T-helper 1 cell treated with Interleukin-12 subunit alpha and Interleukin-12 subunit beta and Interleukin-4 antibody, amounts not matched to agents 30 μg/mL and 1 μg/mL, for 36 hours (primary cell): Measurements from ENCODE around the gene PDZD8.

Experiments
- H3K27ac Mint-ChIP-seq: one replicate; pipeline ENCODE4 v1.8.0; 2021; ENCODE audit warnings: mild to moderate bottlenecking, mixed read lengths
- H3K27me3 Mint-ChIP-seq: one replicate; pipeline ENCODE4 v1.8.0; 2021; ENCODE audit warnings: low read depth, mixed read lengths
- H3K36me3 Mint-ChIP-seq: one replicate; pipeline ENCODE4 v1.8.0; 2021; ENCODE audit warnings: low read depth, mixed read lengths
- H3K4me1 Mint-ChIP-seq: one replicate; pipeline ENCODE4 v1.8.0; 2021; ENCODE audit warnings: low read depth, mixed read lengths
- H3K4me3 Mint-ChIP-seq: one replicate; pipeline ENCODE4 v1.8.0; 2021; ENCODE audit warnings: mild to moderate bottlenecking, moderate library complexity, mixed read lengths
- H3K9me3 Mint-ChIP-seq: one replicate; pipeline ENCODE4 v1.8.0; 2021; ENCODE audit warnings: mixed read lengths

The PDZD8 gene

DNA sequence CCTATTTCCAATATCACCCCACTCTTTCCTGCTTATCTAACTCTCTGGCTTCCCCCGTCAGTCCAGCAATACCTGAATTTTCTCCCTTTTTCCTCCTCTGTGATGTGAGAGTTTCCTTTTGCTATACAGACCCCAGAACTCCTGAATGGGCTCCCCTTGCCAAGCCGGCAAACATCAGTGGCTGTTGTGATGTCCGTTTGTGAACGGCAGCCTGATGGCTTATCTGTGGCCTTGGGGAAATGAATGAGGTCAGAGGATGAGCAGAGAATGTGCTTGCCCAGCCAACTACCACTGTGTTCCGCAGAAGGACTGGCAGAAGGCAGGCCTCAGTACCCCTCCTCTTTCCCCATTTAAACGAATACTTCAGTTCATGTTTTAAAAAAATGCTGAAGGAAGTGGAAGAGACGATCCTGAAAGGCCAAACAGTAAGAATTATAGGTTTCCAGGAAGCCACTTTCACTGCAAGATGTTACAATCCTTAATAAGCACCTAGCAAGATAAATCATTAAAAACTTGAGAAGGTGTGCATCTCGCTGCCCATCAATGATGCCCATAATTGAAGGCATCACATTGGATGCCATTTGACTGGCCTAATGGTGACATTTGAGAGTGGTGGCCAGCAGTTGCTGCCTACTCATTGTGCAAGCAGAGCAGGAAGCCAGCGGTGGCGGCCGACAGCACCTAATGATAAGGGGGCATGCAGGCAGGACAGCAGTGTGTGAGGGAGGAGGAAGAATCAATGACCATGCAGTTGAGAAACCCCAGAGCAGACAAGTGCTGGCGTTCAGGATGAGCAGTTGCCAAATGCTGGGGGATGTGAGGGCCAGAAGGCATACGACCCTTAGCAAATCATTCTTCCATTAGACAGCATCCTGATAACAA, 102.8 kb downstream of the PDZD8 start:
- H3K27me3 Mint-ChIP-seq: no peaks in the 10 kb centered on the region
- H3K4me1 Mint-ChIP-seq: no peaks in the 10 kb centered on the region
- H3K4me3 Mint-ChIP-seq: no peak overlapping the region
- no peaks in the 10 kb centered on the region for H3K9me3 Mint-ChIP-seq
- no peak overlapping the region for H3K27ac Mint-ChIP-seq
- no peaks in the 10 kb centered on the region for H3K36me3 Mint-ChIP-seq

DNA sequence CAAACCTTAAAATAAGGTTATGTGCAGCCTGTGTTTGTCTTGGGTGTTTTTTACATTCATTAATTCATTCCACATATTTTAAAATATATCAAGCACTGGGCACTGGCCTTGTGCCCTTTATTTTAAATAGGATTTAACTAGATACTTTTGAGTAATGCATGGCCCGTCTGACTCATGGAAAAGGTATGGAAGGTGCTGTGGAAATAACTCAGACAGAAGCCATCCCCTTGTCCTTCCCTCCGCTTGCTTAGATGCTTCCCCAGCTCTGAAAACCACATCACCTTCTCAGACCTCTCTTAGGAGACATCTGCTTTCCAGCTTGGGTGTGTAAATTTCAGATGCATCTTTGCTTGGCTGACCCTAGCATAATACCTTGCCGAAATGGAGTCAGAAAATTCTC, 103.8 kb downstream of the PDZD8 start:
- H3K27me3 Mint-ChIP-seq: no peaks in the 10 kb centered on the region
- no peak overlapping the region for H3K4me3 Mint-ChIP-seq
- H3K36me3 Mint-ChIP-seq: no peaks in the 10 kb centered on the region
- no peaks in the 10 kb centered on the region for H3K9me3 Mint-ChIP-seq
- no peaks in the 10 kb centered on the region for H3K4me1 Mint-ChIP-seq
- no peak overlapping the region for H3K27ac Mint-ChIP-seq

DNA sequence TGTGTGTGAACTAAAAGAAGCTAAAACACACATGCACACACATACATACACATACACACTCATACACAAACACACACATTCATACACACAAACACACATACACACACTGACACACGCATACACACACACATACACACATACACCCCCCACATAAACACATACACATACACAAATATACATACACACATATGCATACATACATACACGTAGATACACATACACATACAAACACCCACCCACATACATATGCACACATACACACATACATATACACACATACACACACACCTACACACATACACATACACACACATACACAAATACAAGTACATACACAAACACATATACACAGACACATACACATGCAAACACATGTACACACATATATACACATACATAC, 106.3 kb downstream of the PDZD8 start:
- H3K36me3 Mint-ChIP-seq: no peaks in the 10 kb centered on the region
- no peak overlapping the region for H3K4me3 Mint-ChIP-seq
- H3K9me3 Mint-ChIP-seq: no peaks in the 10 kb centered on the region
- H3K27me3 Mint-ChIP-seq: no peaks in the 10 kb centered on the region
- H3K27ac Mint-ChIP-seq: no peak overlapping the region
- H3K4me1 Mint-ChIP-seq: no peaks in the 10 kb centered on the region

DNA sequence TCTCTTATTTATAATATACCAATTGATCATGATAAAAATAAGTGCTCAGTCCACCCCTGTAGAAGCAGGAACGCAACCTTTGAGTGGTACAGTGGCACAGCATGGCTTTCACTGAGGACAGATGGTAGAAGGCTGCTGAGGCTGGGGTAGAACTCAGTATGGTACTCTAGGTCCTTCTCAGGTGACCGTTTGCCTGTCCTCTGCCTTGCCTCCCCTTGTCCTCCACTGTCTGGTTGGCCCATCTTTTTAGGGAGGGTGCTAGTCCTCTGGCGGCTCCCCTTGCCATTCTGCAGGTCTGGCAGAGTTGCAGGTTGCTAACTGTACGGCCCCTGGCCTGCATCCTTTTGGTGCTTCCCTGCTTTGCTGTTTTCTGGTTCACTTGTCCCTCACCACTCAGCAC, 107.0 kb downstream of the PDZD8 start:
- H3K4me1 Mint-ChIP-seq: no peaks in the 10 kb centered on the region
- no peaks in the 10 kb centered on the region for H3K36me3 Mint-ChIP-seq
- H3K4me3 Mint-ChIP-seq: no peak overlapping the region
- no peak overlapping the region for H3K27ac Mint-ChIP-seq
- no peaks in the 10 kb centered on the region for H3K27me3 Mint-ChIP-seq
- H3K9me3 Mint-ChIP-seq: no peaks in the 10 kb centered on the region

DNA sequence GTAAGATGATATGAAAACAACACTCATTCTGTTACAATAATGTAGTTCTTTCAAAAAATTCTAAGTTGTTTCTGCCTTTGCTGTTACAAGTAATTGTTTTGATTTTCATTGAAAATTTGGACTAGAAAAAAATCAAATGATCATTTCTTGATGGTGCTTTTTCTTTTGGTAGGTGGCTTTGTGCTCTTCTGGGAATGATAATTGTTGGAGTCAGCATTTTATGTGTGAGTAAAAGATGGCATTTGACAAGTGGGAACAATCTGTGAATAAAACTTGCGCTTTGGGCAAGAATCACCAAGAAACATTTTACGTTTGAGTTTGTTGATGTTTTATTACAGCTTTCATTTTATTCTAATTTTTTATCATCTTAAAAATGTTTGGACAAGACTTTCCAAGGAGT, 108.4 kb downstream of the PDZD8 start:
- Mint-ChIP-seq H3K4me3 (no peak overlapping the region), H3K27me3 (no peaks in the 10 kb centered on the region), H3K9me3 (no peaks in the 10 kb centered on the region), H3K36me3 (no peaks in the 10 kb centered on the region), H3K27ac (no peak overlapping the region), H3K4me1 (no peaks in the 10 kb centered on the region)

DNA sequence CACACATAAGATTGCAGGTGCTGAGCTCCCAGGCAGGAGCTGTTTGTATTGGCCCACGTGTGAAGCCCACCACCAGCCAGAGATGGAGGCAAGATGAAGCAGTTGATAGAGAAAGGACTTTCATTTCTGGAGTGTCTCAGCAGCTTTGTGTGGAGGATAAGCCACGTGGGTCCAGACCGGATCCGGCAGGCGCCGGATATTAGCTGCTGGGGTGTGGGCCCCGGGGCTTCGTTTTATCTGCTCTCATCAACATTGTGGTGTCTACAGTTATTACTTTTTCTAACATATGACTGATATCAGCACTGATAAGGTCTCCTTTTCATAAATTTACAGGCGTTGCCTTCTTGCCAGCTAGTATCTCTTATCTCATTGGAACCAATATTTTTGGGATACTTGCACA, 108.8 kb downstream of the PDZD8 start:
- Mint-ChIP-seq H3K4me3 (no peak overlapping the region), H3K9me3 (no peaks in the 10 kb centered on the region), H3K27me3 (no peaks in the 10 kb centered on the region), H3K27ac (no peak overlapping the region), H3K36me3 (no peaks in the 10 kb centered on the region), H3K4me1 (no peaks in the 10 kb centered on the region)

DNA sequence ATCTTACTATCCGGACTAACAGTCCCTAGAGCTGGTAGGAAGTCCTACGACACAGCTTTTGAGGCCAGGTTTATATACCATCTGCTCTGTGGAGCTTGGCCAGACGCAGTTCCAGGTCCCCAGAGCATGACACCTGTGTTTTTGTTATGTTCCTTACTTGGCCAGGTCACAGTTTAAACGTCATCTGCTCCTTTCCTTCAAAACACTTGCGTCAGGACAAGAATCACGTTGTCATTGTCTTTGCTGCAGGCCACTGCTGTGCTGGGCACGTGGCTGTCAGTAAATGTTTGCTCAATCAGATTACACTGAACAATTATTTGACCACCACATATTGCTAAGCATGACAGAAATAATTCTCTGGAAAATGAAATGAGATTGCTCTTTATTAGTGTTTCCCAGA, 110.5 kb downstream of the PDZD8 start:
- H3K9me3 Mint-ChIP-seq: no peaks in the 10 kb centered on the region
- H3K4me3 Mint-ChIP-seq: no peak overlapping the region
- H3K36me3 Mint-ChIP-seq: no peaks in the 10 kb centered on the region
- H3K4me1 Mint-ChIP-seq: peaks cover 2% of the 10 kb centered on the region
- H3K27me3 Mint-ChIP-seq: peaks cover 8% of the 10 kb centered on the region
- no peak overlapping the region for H3K27ac Mint-ChIP-seq

DNA sequence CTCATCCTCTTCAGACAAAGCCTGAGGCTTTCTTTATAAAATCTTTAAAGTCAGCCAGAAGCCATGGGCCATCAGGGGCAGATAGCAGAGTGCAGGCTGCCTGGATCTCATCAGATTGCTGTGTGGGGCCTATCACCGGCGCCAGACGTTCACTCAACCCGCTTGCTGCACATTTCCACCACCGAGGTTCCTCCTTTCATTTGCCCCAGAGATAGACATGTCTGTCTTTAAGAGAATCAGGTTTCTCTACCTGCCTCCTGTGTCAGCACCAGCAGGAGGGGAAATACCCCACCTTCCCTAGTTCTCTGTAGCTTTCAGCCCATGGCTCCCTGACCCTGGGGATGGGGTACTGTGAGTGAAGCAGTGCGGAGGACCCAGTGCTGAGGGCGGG, 112.3 kb downstream of the PDZD8 start:
- Mint-ChIP-seq H3K27me3 (peaks cover 20% of the 10 kb centered on the region), H3K4me1 (peaks cover 8% of the 10 kb centered on the region)

DNA sequence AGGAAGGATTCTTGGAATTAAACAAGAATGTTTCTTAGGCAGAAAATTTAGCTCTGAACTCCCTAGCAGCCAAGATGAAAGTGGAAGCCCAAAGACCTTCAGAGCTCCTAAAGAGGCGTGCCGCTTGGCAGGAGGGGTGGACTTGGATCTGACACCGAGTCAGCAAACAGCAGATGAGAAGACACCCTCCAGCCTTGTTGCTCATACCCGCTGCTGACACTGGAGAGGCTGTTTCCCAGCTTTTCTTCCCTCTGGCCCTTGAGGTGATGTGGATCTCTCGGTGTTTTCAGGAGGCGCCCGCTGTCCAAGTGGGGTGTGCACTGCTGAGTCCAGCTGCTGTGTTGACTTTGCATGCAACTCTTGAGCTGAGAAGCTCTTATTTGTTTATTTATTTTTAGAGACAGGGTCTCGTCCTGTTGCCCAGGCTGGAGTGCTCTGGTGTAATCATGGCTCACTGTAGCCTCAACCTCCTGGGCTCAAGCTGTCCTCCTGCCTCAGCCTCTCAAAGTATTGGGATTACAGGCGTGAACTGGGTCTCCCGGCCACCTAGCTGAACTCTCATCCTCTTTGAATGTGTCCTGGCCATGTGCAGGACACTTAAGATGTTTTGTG, 112.8 kb downstream of the PDZD8 start:
- peaks cover 20% of the 10 kb centered on the region for H3K27me3 Mint-ChIP-seq
- no peak overlapping the region for H3K27ac Mint-ChIP-seq
- H3K4me1 Mint-ChIP-seq: peaks cover 8% of the 10 kb centered on the region
- no peaks in the 10 kb centered on the region for H3K36me3 Mint-ChIP-seq
- no peaks in the 10 kb centered on the region for H3K9me3 Mint-ChIP-seq
- no peak overlapping the region for H3K4me3 Mint-ChIP-seq

More for the DNA sequence above, 112.3 kb downstream of the PDZD8 start:
- Mint-ChIP-seq H3K36me3 (no peaks in the 10 kb centered on the region), H3K4me3 (no peak overlapping the region), H3K9me3 (no peaks in the 10 kb centered on the region), H3K27ac (no peak overlapping the region)

DNA sequence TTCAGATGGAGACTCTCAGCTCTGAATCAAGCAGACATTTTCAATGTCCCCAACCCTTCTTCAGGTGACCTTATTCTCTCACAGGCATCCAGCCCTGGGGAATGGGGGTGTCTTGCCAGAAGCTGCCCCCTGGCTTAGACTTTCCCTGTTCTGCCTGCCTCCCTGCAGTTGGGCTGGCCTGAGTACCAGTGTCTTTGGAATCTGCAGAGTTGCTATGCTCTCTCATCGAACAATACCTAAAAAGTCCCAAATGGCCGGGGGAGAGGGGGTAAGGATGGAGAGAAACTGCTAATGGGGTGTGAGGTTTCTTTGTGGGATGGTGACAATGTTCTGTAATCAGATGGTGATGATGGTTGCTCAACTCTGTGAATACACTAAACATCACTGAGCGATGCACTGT, 113.7 kb downstream of the PDZD8 start:
- Mint-ChIP-seq H3K27me3 (peaks cover 20% of the 10 kb centered on the region), H3K4me1 (peaks cover 8% of the 10 kb centered on the region), H3K36me3 (no peaks in the 10 kb centered on the region), H3K4me3 (no peak overlapping the region), H3K9me3 (no peaks in the 10 kb centered on the region), H3K27ac (no peak overlapping the region)

DNA sequence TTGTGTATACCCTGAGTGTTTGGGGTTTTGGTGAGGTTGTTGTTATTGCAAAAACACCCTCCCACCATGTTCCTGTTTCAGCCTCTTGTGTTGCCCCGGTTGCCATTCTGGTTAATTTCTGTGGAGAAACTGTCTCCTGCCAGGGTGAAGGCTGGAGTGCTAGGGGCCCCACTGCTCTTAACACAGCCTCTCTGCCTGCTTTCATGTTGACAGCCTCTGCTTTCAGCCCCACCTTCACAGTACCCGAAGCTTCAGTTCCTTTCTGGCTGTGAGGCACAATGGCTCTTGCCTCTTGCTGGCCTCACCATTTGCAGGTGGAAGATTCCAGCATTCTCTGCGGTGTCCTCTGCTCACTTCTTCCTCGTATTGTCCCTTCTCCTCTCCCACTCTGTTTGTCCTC, 115.2 kb downstream of the PDZD8 start:
- Mint-ChIP-seq H3K27me3 (peaks cover 20% of the 10 kb centered on the region), H3K27ac (no peak overlapping the region), H3K4me1 (peaks cover 8% of the 10 kb centered on the region), H3K36me3 (no peaks in the 10 kb centered on the region), H3K9me3 (no peaks in the 10 kb centered on the region), H3K4me3 (no peak overlapping the region)

DNA sequence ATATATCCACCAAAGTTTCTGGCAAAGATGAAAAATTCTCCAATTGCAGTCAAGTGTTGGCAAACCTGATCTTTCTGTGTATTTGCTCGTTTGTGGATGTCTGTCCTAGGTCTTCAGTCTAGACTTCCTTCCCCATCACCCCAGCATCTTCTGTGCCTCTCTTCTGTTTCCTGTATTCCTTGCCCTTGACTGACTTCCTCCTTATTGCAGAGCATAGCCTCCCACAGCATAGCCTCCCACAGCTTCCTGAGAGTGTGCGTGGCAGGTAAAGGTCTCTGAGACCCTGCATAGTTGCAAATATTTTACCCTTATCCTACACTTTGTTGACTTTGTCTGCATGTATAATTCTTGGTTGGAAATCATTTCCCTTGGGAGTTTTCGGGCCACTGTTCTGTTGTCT, 116.0 kb downstream of the PDZD8 start:
- peaks cover 20% of the 10 kb centered on the region for H3K27me3 Mint-ChIP-seq
- no peaks in the 10 kb centered on the region for H3K9me3 Mint-ChIP-seq
- H3K4me3 Mint-ChIP-seq: no peak overlapping the region
- no peaks in the 10 kb centered on the region for H3K36me3 Mint-ChIP-seq
- H3K27ac Mint-ChIP-seq: no peak overlapping the region
- H3K4me1 Mint-ChIP-seq: peaks cover 8% of the 10 kb centered on the region

DNA sequence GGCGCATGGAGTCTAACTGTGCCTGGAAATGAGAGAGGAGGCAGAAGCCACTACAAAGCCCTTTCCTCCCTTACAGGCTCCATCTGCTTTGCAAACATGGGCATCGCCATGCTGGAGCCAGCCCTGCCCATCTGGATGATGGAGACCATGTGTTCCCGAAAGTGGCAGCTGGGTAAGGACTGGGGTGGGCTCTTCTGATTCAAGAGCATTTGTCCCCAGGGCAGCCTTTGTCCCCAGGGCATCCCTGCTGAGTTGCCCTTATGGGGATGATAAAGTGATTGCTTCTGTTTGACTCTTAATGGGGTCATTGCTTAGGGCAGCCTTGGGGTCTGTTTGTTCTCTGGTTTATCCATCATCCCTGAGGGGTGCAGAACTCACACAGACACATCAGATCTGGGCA, 117.5 kb downstream of the PDZD8 start:
- Mint-ChIP-seq H3K4me1 (peaks cover 8% of the 10 kb centered on the region), H3K36me3 (no peaks in the 10 kb centered on the region), H3K9me3 (no peaks in the 10 kb centered on the region), H3K27ac (no peak overlapping the region), H3K4me3 (no peak overlapping the region), H3K27me3 (peaks cover 20% of the 10 kb centered on the region)

DNA sequence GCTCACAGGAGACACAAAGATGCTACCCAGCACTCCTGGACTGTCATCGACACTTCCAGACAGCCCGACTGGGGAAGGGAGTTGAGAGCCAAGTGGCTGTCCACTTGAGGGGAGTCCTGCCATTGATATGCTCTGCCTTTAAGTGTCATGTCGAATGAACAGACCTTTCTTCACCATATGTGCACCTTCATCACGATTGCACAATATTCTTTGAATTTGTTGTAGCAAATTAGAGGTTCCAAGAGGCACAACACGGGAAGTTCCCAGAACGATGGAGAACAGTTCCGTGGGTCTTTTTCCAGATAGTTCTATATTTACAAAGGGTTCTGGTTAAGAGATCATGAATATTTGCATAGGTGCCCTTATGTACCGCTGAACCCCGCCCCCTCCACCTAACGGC, 118.3 kb downstream of the PDZD8 start:
- H3K27me3 Mint-ChIP-seq: peaks cover 20% of the 10 kb centered on the region
- H3K36me3 Mint-ChIP-seq: no peaks in the 10 kb centered on the region
- no peak overlapping the region for H3K4me3 Mint-ChIP-seq
- no peak overlapping the region for H3K27ac Mint-ChIP-seq
- no peaks in the 10 kb centered on the region for H3K9me3 Mint-ChIP-seq
- peaks cover 8% of the 10 kb centered on the region for H3K4me1 Mint-ChIP-seq

DNA sequence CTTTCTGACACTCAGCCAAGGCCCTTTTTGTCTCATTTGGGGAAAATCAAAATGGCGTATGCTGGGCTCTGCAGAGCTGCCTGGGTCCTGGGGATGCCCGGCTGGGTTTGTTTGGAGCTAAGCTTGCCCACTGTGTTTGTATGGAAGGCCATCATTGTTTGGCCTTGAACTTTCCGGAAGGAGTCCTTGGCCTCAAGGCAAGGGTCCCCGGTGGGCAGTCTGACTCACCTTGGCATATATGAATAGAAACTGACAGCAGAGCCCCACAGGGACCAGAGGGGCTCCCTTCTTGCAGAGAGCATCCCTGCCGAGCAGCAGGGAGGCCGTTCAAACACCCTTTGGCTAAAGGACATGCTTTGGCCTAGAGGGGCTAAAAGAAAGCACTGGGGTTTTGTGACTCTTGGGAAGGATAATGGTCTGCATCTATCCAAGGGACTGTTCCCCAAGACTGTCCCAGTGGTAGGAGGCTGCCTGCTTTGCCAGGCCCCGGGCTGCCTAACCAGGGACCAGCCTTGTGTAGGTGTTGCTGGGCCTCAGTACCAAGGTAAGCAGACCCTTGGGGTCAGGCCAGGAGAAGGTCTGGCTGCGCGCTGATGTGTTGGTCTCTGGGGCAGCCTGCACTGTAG, 119.3 kb downstream of the PDZD8 start:
- Mint-ChIP-seq H3K4me3 (no peak overlapping the region), H3K4me1 (peaks cover 8% of the 10 kb centered on the region), H3K27ac (no peak overlapping the region), H3K36me3 (no peaks in the 10 kb centered on the region), H3K27me3 (peaks cover 20% of the 10 kb centered on the region), H3K9me3 (no peaks in the 10 kb centered on the region)
